H1 (cell line): Measurements from ENCODE around the gene DYTN. TPM values are rescaled to one million over a fixed set of nuclear protein-coding genes. Genes with fewer than 3 reads are reported as not detected.

Source experiments
- CTCF ChIA-PET: fragments of 300-600 bp; sonication (Branson Sonifier 250); formaldehyde crosslinking; loops from one replicate; lab custom pipeline; 2021; ENCODE audit not compliant: partially characterized antibody; lab: Charles Lee
- POLR2A ChIA-PET: fragments of 300-600 bp; sonication (Branson Sonifier 250); formaldehyde crosslinking; loops from one replicate; lab custom pipeline; 2021; ENCODE audit warnings: inconsistent platforms; ENCODE audit not compliant: partially characterized antibody; lab: Charles Lee
- DNase-seq, 2 experiments: peaks; one replicate each; pipeline versions ENCODE4 v3.0.0 to v3.0.0-alpha.2; 2010 to 2022; ENCODE audit warnings: low spot score in 2 of 2, low read depth in 1 of 2, mixed read lengths in 1 of 2
- FAIRE-seq: peaks from 2 replicates; lab custom pipeline; 2011; peaks lifted over from hg19 to GRCh38; lab: Jason Lieb, UNC
- H2AFZ ChIP-seq: 2 replicates; pipeline ENCODE4 v1.8.1; 2012; ENCODE audit warnings: low read length, inconsistent platforms
- H2AK5ac ChIP-seq: 2 replicates; pipeline ENCODE4 v1.6.1; 2013; ENCODE audit warnings: low read depth, low read length
- H2BK120ac ChIP-seq: replicated peaks from 2 replicates; pipeline ENCODE3; 2013; ENCODE audit warnings: low read depth, low read length, inconsistent platforms
- H2BK12ac ChIP-seq: 2 replicates; pipeline ENCODE4 v1.6.1; 2013; ENCODE audit warnings: low read depth, low read length
- H2BK15ac ChIP-seq: 2 replicates; pipeline ENCODE4 v1.6.1; 2013; ENCODE audit warnings: low read length
- H2BK20ac ChIP-seq: 2 replicates; pipeline ENCODE4 v1.6.1; 2013; ENCODE audit warnings: low read length
- H2BK5ac ChIP-seq: 2 replicates; pipeline ENCODE4 v1.6.1; 2013; ENCODE audit warnings: low read depth, low read length
- H3K14ac ChIP-seq: 2 replicates; pipeline ENCODE4 v1.6.1; 2013; ENCODE audit warnings: inconsistent platforms; ENCODE audit not compliant: insufficient read length
- H3K18ac ChIP-seq: 2 replicates; pipeline ENCODE4 v1.6.1; 2013; ENCODE audit warnings: low read length; ENCODE audit errors: extremely low read depth
- H3K23ac ChIP-seq: 2 replicates; pipeline ENCODE4 v1.6.1; 2013; ENCODE audit warnings: inconsistent platforms; ENCODE audit not compliant: insufficient read length
- H3K23me2 ChIP-seq: 2 replicates; pipeline ENCODE4 v1.6.1; 2013; ENCODE audit warnings: low read depth, low read length
- H3K27ac ChIP-seq: 2 replicates; pipeline ENCODE4 v1.6.1; 2011; ENCODE audit warnings: low read depth, low read length, inconsistent platforms
- H3K27me3 ChIP-seq, 4 experiments: replicated peaks in 1 of 4; 1 replicate in 1 of 4; 2 replicates in 3 of 4; pipeline versions ENCODE4 v1.6.1 to v1.8.1; 2011 to 2013; ENCODE audit warnings: low read length in 3 of 4, mild to moderate bottlenecking in 3 of 4, inconsistent platforms in 2 of 4, mixed read lengths in 2 of 4, moderate library complexity in 1 of 4; ENCODE audit not compliant: control insufficient read depth in 3 of 4, insufficient read depth in 3 of 4; ENCODE audit errors: extremely low read depth in 1 of 4
- H3K36me3 ChIP-seq, 4 experiments: 2 replicates each; pipeline versions ENCODE4 v1.6.1 to v1.8.1; 2011 to 2013; ENCODE audit warnings: mild to moderate bottlenecking in 4 of 4, low read length in 3 of 4, moderate library complexity in 2 of 4, control low read depth in 1 of 4, inconsistent platforms in 1 of 4; ENCODE audit not compliant: insufficient read depth in 4 of 4, control insufficient read depth in 2 of 4
- H3K4ac ChIP-seq: replicated peaks from 2 replicates; pipeline ENCODE3; 2013; ENCODE audit warnings: low read length, low read depth, mixed read lengths, inconsistent platforms; ENCODE audit not compliant: insufficient read length
- H3K4me1 ChIP-seq, 4 experiments: replicated peaks in 1 of 4; 1 replicate in 1 of 4; 2 replicates in 3 of 4; pipeline versions ENCODE4 v1.6.1 to v1.8.1; 2011 to 2013; ENCODE audit warnings: low read length in 3 of 4, inconsistent platforms in 2 of 4, mixed read lengths in 1 of 4; ENCODE audit not compliant: insufficient read depth in 4 of 4, control insufficient read depth in 3 of 4
- H3K4me2 ChIP-seq, 2 experiments: 2 replicates each; pipeline versions ENCODE4 v1.6.1 to v1.8.1; 2011 to 2013; ENCODE audit warnings: low read depth in 2 of 2, low read length in 2 of 2, control low read depth in 1 of 2, inconsistent platforms in 1 of 2, mild to moderate bottlenecking in 1 of 2; ENCODE audit not compliant: insufficient read depth in 1 of 2
- H3K4me3 ChIP-seq, 4 experiments: fragments of 200-600, 300-600 bp in 1 of 4; sonication (generic), shearing (Covaris generic), sonication (Bioruptor Twin) in 1 of 4; 2 replicates each; pipeline versions ENCODE4 v1.5.1 to v1.8.1; 2011 to 2016; ENCODE audit warnings: low read length in 4 of 4, low read depth in 3 of 4, control low read depth in 2 of 4, inconsistent platforms in 2 of 4, mild to moderate bottlenecking in 2 of 4, mixed read lengths in 1 of 4, moderate library complexity in 1 of 4; ENCODE audit not compliant: insufficient read depth in 2 of 4; ENCODE audit errors: extremely low read depth in 1 of 4
- H3K56ac ChIP-seq: replicated peaks from 2 replicates; pipeline ENCODE3; 2013; ENCODE audit warnings: low read depth, mild to moderate bottlenecking, mixed read lengths, low read length, inconsistent platforms; ENCODE audit not compliant: insufficient read length
- H3K79me1 ChIP-seq: 2 replicates; pipeline ENCODE4 v1.6.1; 2013; ENCODE audit warnings: low read depth, low read length, control low read depth
- H3K79me2 ChIP-seq, 2 experiments: 2 replicates each; pipeline versions ENCODE4 v1.6.1 to v1.8.1; 2012 to 2013; ENCODE audit warnings: low read length in 2 of 2, mild to moderate bottlenecking in 2 of 2, inconsistent platforms in 1 of 2; ENCODE audit not compliant: insufficient read depth in 2 of 2, control insufficient read depth in 1 of 2
- H3K9ac ChIP-seq, 4 experiments: replicated peaks in 1 of 4; 1 replicate in 1 of 4; 2 replicates in 3 of 4; pipeline versions ENCODE4 v1.6.1 to v1.8.1; 2011 to 2013; ENCODE audit warnings: low read depth in 3 of 4, low read length in 3 of 4, control low read depth in 2 of 4, mild to moderate bottlenecking in 2 of 4, moderate library complexity in 2 of 4, inconsistent platforms in 1 of 4; ENCODE audit errors: extremely low read depth in 1 of 4
- H3K9me3 ChIP-seq, 2 experiments: 2 replicates each; pipeline versions ENCODE4 v1.6.1 to v1.8.1; 2012 to 2013; ENCODE audit warnings: mild to moderate bottlenecking in 2 of 2, moderate library complexity in 2 of 2, control low read depth in 1 of 2, inconsistent platforms in 1 of 2, low read depth in 1 of 2, low read length in 1 of 2, mixed read lengths in 1 of 2; ENCODE audit not compliant: insufficient read depth in 2 of 2
- H4K20me1 ChIP-seq, 2 experiments: replicated peaks in 1 of 2; 2 replicates each; pipeline versions ENCODE3 to v1.8.1; 2011 to 2013; ENCODE audit warnings: inconsistent platforms in 2 of 2, low read length in 2 of 2, mild to moderate bottlenecking in 1 of 2; ENCODE audit not compliant: insufficient read depth in 2 of 2, control insufficient read depth in 1 of 2
- H4K5ac ChIP-seq: 2 replicates; pipeline ENCODE4 v1.6.1; 2013; ENCODE audit warnings: low read length, low read depth, mixed read lengths, inconsistent platforms; ENCODE audit not compliant: insufficient read length
- H4K8ac ChIP-seq: 2 replicates; pipeline ENCODE4 v1.8.0; 2013; ENCODE audit warnings: mild to moderate bottlenecking, moderate library complexity, low read length, inconsistent platforms; ENCODE audit not compliant: insufficient read depth; ENCODE audit errors: extremely low read depth
- H4K91ac ChIP-seq: replicated peaks from 2 replicates; pipeline ENCODE3; 2013; ENCODE audit warnings: low read length, mixed read lengths, inconsistent platforms; ENCODE audit not compliant: insufficient read length
- BRCA1 ChIP-seq: IDR thresholded peaks from 2 replicates; pipeline ENCODE4 v1.6.1; 2012; ENCODE audit warnings: low read depth, low read length, improper control_type of control experiment
- CBX5 ChIP-seq: fragments of 300-800, 300-1000 bp; sonication (generic); IDR thresholded peaks from 2 replicates; pipeline ENCODE4 v1.7.1; 2016; ENCODE audit warnings: antibody characterized with exemption, low read length, low read depth
- CTCF ChIP-seq, 3 experiments: IDR thresholded peaks; 1 replicate in 2 of 3; 2 replicates in 1 of 3; pipeline versions ENCODE4 v1.5.1 to v1.6.1; 2011; ENCODE audit warnings: low read length in 3 of 3, mild to moderate bottlenecking in 3 of 3, inconsistent platforms in 2 of 3, low read depth in 1 of 3, moderate library complexity in 1 of 3; ENCODE audit not compliant: insufficient read depth in 1 of 3; ENCODE audit errors: control extremely low read depth in 1 of 3
- E2F6 ChIP-seq: IDR thresholded peaks from 2 replicates; pipeline ENCODE4 v1.6.1; 2012; ENCODE audit warnings: inconsistent platforms
- NANOG ChIP-seq: IDR thresholded peaks from 2 replicates; pipeline ENCODE4 v1.6.1; 2011; ENCODE audit warnings: low read length, low read depth, mild to moderate bottlenecking, inconsistent platforms; ENCODE audit not compliant: insufficient read depth, poor library complexity, severe bottlenecking
- SIN3A ChIP-seq, 2 experiments: IDR thresholded peaks in 1 of 2; conservative IDR thresholded peaks in 1 of 2; 2 replicates each; pipeline ENCODE4 v1.6.1; 2011 to 2012; ENCODE audit warnings: low read length in 2 of 2, improper control_type of control experiment in 1 of 2, low read depth in 1 of 2, mild to moderate bottlenecking in 1 of 2
- USF2 ChIP-seq: IDR thresholded peaks from 2 replicates; pipeline ENCODE4 v1.6.1; 2011; ENCODE audit warnings: low read length, improper control_type of control experiment
- WGBS, 2 experiments: shearing (Covaris generic) in 1 of 2; methylation state at CpG; one replicate each; pipeline versions ENCODE4 v1.1.6 to v1.1.7; 2013 to 2015; ENCODE audit warnings: low lambda C conversion rate in 2 of 2, mixed read lengths in 2 of 2, inconsistent platforms in 1 of 2, low coverage in 1 of 2, missing lambda C conversion rate in 1 of 2; ENCODE audit not compliant: insufficient replicate concordance in 2 of 2, insufficient coverage in 1 of 2, insufficient read length in 1 of 2; ENCODE audit errors: extremely low coverage in 1 of 2, missing lambda C conversion rate in 1 of 2; 5-methylcytosine and 5-hydroxymethylcytosine counted together
- polyA plus RNA-seq, 7 experiments: library from polyadenylated mRNA; depleted of rRNA in 3 of 7; stranded (reverse) in 5 of 7; unstranded in 2 of 7; fragments of >200 nt in 5 of 7; fragments of 200-250 nt in 2 of 7; gene quantifications; 1 replicate in 5 of 7; 2 replicates in 1 of 7; 4 replicates in 1 of 7; pipeline versions ENCODE4 v1.2.1 to v1.2.3, GENCODE V29; 2011 to 2013; ENCODE audit warnings: missing spikeins in 2 of 7, mixed read lengths in 2 of 7
- total RNA-seq: library from RNA; stranded (reverse); fragmentation: NEBNext Ultra II Directional; extraction: Animal tissue kit (Norgen Biotek cat#: 25700); gene quantifications from 2 replicates; pipeline ENCODE4 v1.2.1, GENCODE V29; 2021

The DYTN gene
- total and polyA plus RNA-seq, 2 of the 8 experiments (the other 6 are each of a cell fraction or from before 2014, with no cell fraction given): not detected

GRCh38 chr2:206615417-206616089 lies 102.6 kb downstream of the DYTN start:
- H3K14ac ChIP-seq: no peak overlapping the region
- FAIRE-seq (no peak), DNase-seq (no peak)
- TF ChIP-seq USF2 (no peak), NANOG (no peak), BRCA1 (no peak), SIN3A (conservative IDR thresholded peaks at IDR 0.05 in 1 of 2, IDR thresholded peaks at IDR 0.05 in 1 of 2; ENCODE audit: low read depth in 1 of 2, low read length in 2 of 2) (no peak), E2F6 (no peak), CBX5 (no peak), CTCF (IDR thresholded peaks at IDR 0.05; ENCODE audit: control extremely low read depth in 1 of 3, insufficient read depth in 1 of 3, low read depth in 1 of 3, low read length in 3 of 3) (peak in 1 of 3 experiments; percentile 9; a peak in 1 of 4 replicates)
- ChIA-PET POLR2A (no interaction called here), CTCF (interaction anchor here (0.5 to 3.0 kb wide), 6 partner anchors 9 to 918 kb away, joined by 3 to 13 read pairs (median 4); no protein-coding TSS in a partner anchor)
- H3K4ac ChIP-seq: no peak overlapping the region
- no peak overlapping the region for H3K56ac ChIP-seq
- no peak overlapping the region for H3K4me3 ChIP-seq
- no peak overlapping the region for H3K18ac ChIP-seq
- H3K23me2 ChIP-seq: no peaks in the 10 kb centered on the region
- H2BK5ac ChIP-seq: no peak overlapping the region
- H4K91ac ChIP-seq: no peak overlapping the region
- no peak overlapping the region for H2BK120ac ChIP-seq
- H2BK12ac ChIP-seq: no peak overlapping the region
- H3K79me1 ChIP-seq: no peaks in the 10 kb centered on the region
- H3K4me2 ChIP-seq: no peak overlapping the region
- no peak overlapping the region for H4K8ac ChIP-seq
- H2BK20ac ChIP-seq: no peak overlapping the region
- H3K36me3 ChIP-seq: no peaks in the 10 kb centered on the region
- no peaks in the 10 kb centered on the region for H3K79me2 ChIP-seq
- no peak overlapping the region for H3K27ac ChIP-seq
- H2AFZ ChIP-seq: no peak overlapping the region
- H3K27me3 ChIP-seq: no peaks in the 10 kb centered on the region
- no peaks in the 10 kb centered on the region for H3K9me3 ChIP-seq
- H3K4me1 ChIP-seq: no peaks in the 10 kb centered on the region
- no peak overlapping the region for H4K5ac ChIP-seq
- no peak overlapping the region for H3K9ac ChIP-seq
- H2BK15ac ChIP-seq: no peak overlapping the region
- H4K20me1 ChIP-seq: no peaks in the 10 kb centered on the region
- no peak overlapping the region for H3K23ac ChIP-seq
- H2AK5ac ChIP-seq: no peak overlapping the region
- 80% methylated on average over 7 of the region's 7 CpGs; no CpG with 5 or more reads in 1 of the 2 experiments for WGBS, 2 experiments
